GM23248 (cell line): ENCODE results near the gene FRMD7.

Experiments
- EZH2 ChIP-seq: fragments of 200-600 bp; sonication (generic); IDR thresholded peaks from 2 replicates; pipeline ENCODE4 v1.6.1; 2018; ENCODE audit warnings: antibody characterized with exemption, mild to moderate bottlenecking; ENCODE audit not compliant: insufficient read depth, poor library complexity, severe bottlenecking
- EZH2phosphoT487 ChIP-seq: fragments of 200-600 bp; sonication (generic); IDR thresholded peaks from 2 replicates; pipeline ENCODE4 v1.6.1; 2018; ENCODE audit warnings: antibody characterized with exemption, moderate library complexity, mild to moderate bottlenecking, low read depth; ENCODE audit not compliant: insufficient read depth

- no peak for TF ChIP-seq EZH2
- no peak for TF ChIP-seq EZH2phosphoT487
Observed at GRCh38 chrX:132101206-132101605, 26.6 kb downstream of the FRMD7 start.
